GM12878 (cell line): ENCODE measurements around the gene SC5D. TPM values are rescaled to one million over a fixed set of nuclear protein-coding genes. Genes with fewer than 3 reads are reported as not detected.

Source experiments
- ATAC-seq: fragments of 200-7000 bp; cut with Tn5 transposase; 3 replicates; pipeline ENCODE4 v1.9.1; 2020; ENCODE audit warnings: mild to moderate bottlenecking, moderate library complexity
- BruUV-seq: library from RNA; stranded (reverse); fragments of 400-500 nt; replicated peaks from 2 replicates; lab custom pipeline; 2021; lab: Mats Ljungman, UMichigan
- CTCF ChIA-PET: fragments of 300-600 bp; sonication (Branson Sonifier 250); formaldehyde crosslinking; extraction: SDS; loops from one replicate; lab custom pipeline; 2021; ENCODE audit warnings: inconsistent platforms; lab: Yijun Ruan, JAX
- POLR2A ChIA-PET: fragments of 350-600 bp; formaldehyde crosslinking; extraction: SDS; loops from one replicate; lab custom pipeline; 2021; ENCODE audit warnings: inconsistent platforms; lab: Charles Lee
- RAD21 ChIA-PET: fragments of 300-600 bp; sonication (Branson Sonifier 250); formaldehyde crosslinking; loops from one replicate; lab custom pipeline; 2023; ENCODE audit warnings: antibody characterized with exemption; ENCODE audit not compliant: unreplicated experiment; lab: Charles Lee
- SMC1A ChIA-PET: fragments of 300-600 bp; sonication (Branson Sonifier 250); formaldehyde crosslinking; loops from one replicate; lab custom pipeline; 2023; ENCODE audit not compliant: unreplicated experiment, uncharacterized antibody; lab: Charles Lee
- DNase-seq: peaks from one replicate; pipeline ENCODE4 v3.0.0-alpha.2; 2011; ENCODE audit warnings: low read depth, low spot score
- FAIRE-seq: peaks from 3 replicates; lab custom pipeline; 2011; peaks lifted over from hg19 to GRCh38; lab: Jason Lieb, UNC
- H2AFZ ChIP-seq: 2 replicates; pipeline ENCODE4 v1.6.0; 2011; ENCODE audit warnings: low read depth, low read length, control low read depth; ENCODE audit not compliant: control insufficient read depth
- H3K27ac ChIP-seq: 2 replicates; pipeline ENCODE4 v1.5.1; 2011; ENCODE audit warnings: control low read depth; ENCODE audit not compliant: control insufficient read depth, insufficient read depth
- H3K27me3 ChIP-seq, 2 experiments: replicated peaks in 1 of 2; 2 replicates each; pipeline versions ENCODE4 v1.6.0 to v1.6.1; 2011; ENCODE audit warnings: low read length in 1 of 2; ENCODE audit not compliant: control insufficient read depth in 2 of 2, insufficient read depth in 2 of 2
- H3K36me3 ChIP-seq, 2 experiments: 2 replicates each; pipeline ENCODE4 v1.5.1; 2011; ENCODE audit warnings: low read length in 1 of 2; ENCODE audit not compliant: control insufficient read depth in 2 of 2, insufficient read depth in 2 of 2
- H3K4me1 ChIP-seq: 2 replicates; pipeline ENCODE4 v1.6.1; 2011; ENCODE audit warnings: mild to moderate bottlenecking, low read length, moderate library complexity, mixed read lengths; ENCODE audit not compliant: control insufficient read depth, insufficient read depth
- H3K4me2 ChIP-seq: 2 replicates; pipeline ENCODE4 v1.6.0; 2011; ENCODE audit warnings: control low read depth; ENCODE audit not compliant: control insufficient read depth, insufficient read depth
- H3K4me3 ChIP-seq: fragments of 200-600 bp; sonication (generic); 2 replicates; pipeline ENCODE4 v1.5.1; 2016
- H3K79me2 ChIP-seq: 2 replicates; pipeline ENCODE4 v1.6.0; 2011; ENCODE audit warnings: low read length; ENCODE audit not compliant: control insufficient read depth, insufficient read depth
- H3K9ac ChIP-seq: 2 replicates; pipeline ENCODE4 v1.8.0; 2011; ENCODE audit warnings: low read length, control low read depth, mixed read lengths; ENCODE audit not compliant: control insufficient read depth, insufficient read depth
- H3K9me3 ChIP-seq: replicated peaks from 3 replicates; pipeline ENCODE4 v1.5.1; 2011; ENCODE audit warnings: mild to moderate bottlenecking, low read length; ENCODE audit not compliant: control insufficient read depth, insufficient read depth
- H4K20me1 ChIP-seq: 2 replicates; pipeline ENCODE4 v1.6.0; 2011; ENCODE audit not compliant: control insufficient read depth, insufficient read depth
- CBX3 ChIP-seq: fragments of 200-600 bp; sonication (generic); IDR thresholded peaks from 2 replicates; pipeline ENCODE4 v1.6.1; 2016; ENCODE audit warnings: low read depth, borderline replicate concordance
- EGR1 ChIP-seq, 2 experiments: IDR thresholded peaks; 1 replicate in 1 of 2; 2 replicates in 1 of 2; pipeline ENCODE4 v1.6.1; 2011 to 2012; ENCODE audit warnings: low read depth in 2 of 2, low read length in 2 of 2, borderline replicate concordance in 1 of 2, mild to moderate bottlenecking in 1 of 2, moderate library complexity in 1 of 2
- JUND ChIP-seq: IDR thresholded peaks from 2 replicates; pipeline ENCODE4 v1.6.1; 2012; ENCODE audit warnings: low read depth, mild to moderate bottlenecking, low read length, improper control_type of control experiment, moderate library complexity
- NRF1 ChIP-seq: conservative IDR thresholded peaks from 2 replicates; pipeline ENCODE4 v1.6.1; 2011; ENCODE audit warnings: mild to moderate bottlenecking, low read depth, low read length, improper control_type of control experiment
- RELA ChIP-seq: fragments of 450-650 bp; IDR thresholded peaks from 2 replicates; pipeline ENCODE4 v1.8.0; 2014; ENCODE audit warnings: borderline replicate concordance; ENCODE audit not compliant: partially characterized antibody
- ZBED1 ChIP-seq: IDR thresholded peaks from 2 replicates; pipeline ENCODE4 v1.6.1; 2016; ENCODE audit warnings: borderline replicate concordance
- ZNF687 ChIP-seq: fragments of 450-650 bp; IDR thresholded peaks from 2 replicates; pipeline ENCODE4 v1.6.1; 2017; ENCODE audit warnings: mild to moderate bottlenecking, moderate library complexity
- WGBS: methylation state at CpG from one replicate; pipeline ENCODE4 v1.1.6; 2016; ENCODE audit warnings: low lambda C conversion rate; ENCODE audit not compliant: insufficient replicate concordance, insufficient coverage; ENCODE audit errors: missing lambda C conversion rate; 5-methylcytosine and 5-hydroxymethylcytosine counted together
- in situ Hi-C: fragments of 300-500 bp; cut with MboI; formaldehyde crosslinking; loops from 9 replicates; pipeline ENCODE4 v1.14.3; 2018; ENCODE audit warnings: mixed read lengths
- intact Hi-C: fragments of 100-400 bp; cut with micrococcal nuclease; formaldehyde crosslinking; loops from one replicate; pipeline ENCODE4 v1.14.2; 2022; ENCODE audit not compliant: unreplicated experiment
- polyA plus RNA-seq, 11 experiments: library from polyadenylated mRNA; depleted of rRNA in 4 of 11; unstranded in 6 of 11; stranded (reverse) in 5 of 11; fragments of >200 nt; fragmentation: Nextera tagmentation in 4 of 11; fragmentation: Illumina TruSeq in 1 of 11; extraction: Ambion mirVana in 4 of 11; extraction: Trizol in 1 of 11; gene quantifications; 1 replicate in 1 of 11; 2 replicates in 10 of 11; pipeline versions ENCODE4 v1.2.1 to v1.2.3, GENCODE V29; 2011 to 2016; ENCODE audit warnings: inconsistent platforms in 2 of 11, missing spikeins in 2 of 11, low read depth in 1 of 11
- total RNA-seq, 4 experiments: library from RNA; depleted of rRNA in 3 of 4; stranded (reverse); fragments of >200 nt in 3 of 4; fragmentation: Illumina TruSeq in 1 of 4; extraction: Trizol in 1 of 4; gene quantifications; 2 replicates each; pipeline versions ENCODE4 v1.2.1 to v1.2.3, GENCODE V29; 2013 to 2021
- TF ChIP-seq, protein P1 (sequence below): fragments of 150-350 bp; IDR thresholded peaks from 2 replicates; pipeline ENCODE4 v1.6.1; 2016; ENCODE audit warnings: low read depth, low read length

SC5D gene
- total and polyA plus RNA-seq, 10 of the 15 experiments (the other 5 are each of a cell fraction or from before 2014, with no cell fraction given) = 23.7 to 134 (median 30.8) TPM

GRCh38 chr11:121257289-121257688 is 35.3 kb upstream of the SC5D start (continued):
- TF ChIP-seq JUND = no peak
- no peak for TF ChIP-seq EGR1 (IDR thresholded peaks at IDR 0.05; ENCODE audit: borderline replicate concordance in 1 of 2, low read depth in 2 of 2, low read length in 2 of 2)

DNA sequence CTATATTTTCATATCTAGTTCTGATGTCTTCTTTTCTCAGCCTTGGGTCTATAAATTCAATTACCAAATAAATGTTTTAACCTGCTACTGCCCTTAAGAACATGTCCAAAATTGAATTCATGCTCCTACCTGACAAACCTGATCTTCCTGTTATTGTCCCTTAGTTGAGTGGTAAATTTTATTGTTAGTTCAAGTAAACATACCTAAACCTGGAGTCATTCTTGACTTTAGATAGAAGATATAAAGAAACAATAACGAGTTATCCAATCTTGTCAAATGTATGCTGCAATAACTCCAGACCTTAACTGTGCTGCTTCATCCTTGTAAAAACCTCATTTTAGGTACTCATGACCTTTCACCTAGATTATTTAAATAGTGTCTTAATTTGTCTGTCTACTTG is 34.6 kb upstream of the SC5D start:
- RAD21 ChIA-PET = no interaction called here
- CTCF ChIA-PET = interaction anchor here (0.6 kb wide), 1 partner anchor 8 kb away, joined by 4 read pairs; no protein-coding TSS in a partner anchor
- H3K36me3 ChIP-seq = no peaks in the 10 kb centered on the region
- ATAC-seq = no peak
- H3K4me2 ChIP-seq = no peak overlapping the region
- SMC1A ChIA-PET = interaction anchor here (1.6 kb wide), 1 partner anchor 9 kb away, joined by 3 read pairs; no protein-coding TSS in a partner anchor
- H3K9ac ChIP-seq = no peak overlapping the region
- intact Hi-C loops = no loop called here
- H2AFZ ChIP-seq = no peak overlapping the region
- FAIRE-seq = no peak
- WGBS = 41% methylated on average over 1 of the region's 1 CpG
- H4K20me1 ChIP-seq = no peaks in the 10 kb centered on the region
- H3K79me2 ChIP-seq = no peaks in the 10 kb centered on the region
- no peak for DNase-seq
- H3K9me3 ChIP-seq = peaks cover 2% of the 10 kb centered on the region; the same call in 2 of the 3 replicates
- H3K27ac ChIP-seq = no peak overlapping the region
- TF ChIP-seq, protein P1, sequence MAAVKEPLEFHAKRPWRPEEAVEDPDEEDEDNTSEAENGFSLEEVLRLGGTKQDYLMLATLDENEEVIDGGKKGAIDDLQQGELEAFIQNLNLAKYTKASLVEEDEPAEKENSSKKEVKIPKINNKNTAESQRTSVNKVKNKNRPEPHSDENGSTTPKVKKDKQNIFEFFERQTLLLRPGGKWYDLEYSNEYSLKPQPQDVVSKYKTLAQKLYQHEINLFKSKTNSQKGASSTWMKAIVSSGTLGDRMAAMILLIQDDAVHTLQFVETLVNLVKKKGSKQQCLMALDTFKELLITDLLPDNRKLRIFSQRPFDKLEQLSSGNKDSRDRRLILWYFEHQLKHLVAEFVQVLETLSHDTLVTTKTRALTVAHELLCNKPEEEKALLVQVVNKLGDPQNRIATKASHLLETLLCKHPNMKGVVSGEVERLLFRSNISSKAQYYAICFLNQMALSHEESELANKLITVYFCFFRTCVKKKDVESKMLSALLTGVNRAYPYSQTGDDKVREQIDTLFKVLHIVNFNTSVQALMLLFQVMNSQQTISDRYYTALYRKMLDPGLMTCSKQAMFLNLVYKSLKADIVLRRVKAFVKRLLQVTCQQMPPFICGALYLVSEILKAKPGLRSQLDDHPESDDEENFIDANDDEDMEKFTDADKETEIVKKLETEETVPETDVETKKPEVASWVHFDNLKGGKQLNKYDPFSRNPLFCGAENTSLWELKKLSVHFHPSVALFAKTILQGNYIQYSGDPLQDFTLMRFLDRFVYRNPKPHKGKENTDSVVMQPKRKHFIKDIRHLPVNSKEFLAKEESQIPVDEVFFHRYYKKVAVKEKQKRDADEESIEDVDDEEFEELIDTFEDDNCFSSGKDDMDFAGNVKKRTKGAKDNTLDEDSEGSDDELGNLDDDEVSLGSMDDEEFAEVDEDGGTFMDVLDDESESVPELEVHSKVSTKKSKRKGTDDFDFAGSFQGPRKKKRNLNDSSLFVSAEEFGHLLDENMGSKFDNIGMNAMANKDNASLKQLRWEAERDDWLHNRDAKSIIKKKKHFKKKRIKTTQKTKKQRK = no peak
- TF ChIP-seq ZBED1 = no peak
- TF ChIP-seq RELA = no peak
- TF ChIP-seq CBX3 = no peak
- no peak for TF ChIP-seq NRF1
- TF ChIP-seq ZNF687 = no peak
- in situ Hi-C loops = no loop called here
- H3K4me3 ChIP-seq = no peak overlapping the region
- POLR2A ChIA-PET = no interaction called here
- H3K27me3 ChIP-seq = no peaks in the 10 kb centered on the region; a peak in 1 of 4 replicates
- BruUV-seq = no TSS peak
- H3K4me1 ChIP-seq = no peaks in the 10 kb centered on the region
